ENCODE data around the gene PTPRN2.
"Not testable (repeated sequence)": the region's sequence is repeated elsewhere in the genome, so short reads cannot be mapped to it uniquely, and the experiment has no call there.

PTPRN2 gene

GRCh38 chr7:157499121-157499834, 1088.3 kb downstream of the PTPRN2 start:
- no peak for DNase-seq

- DNase-seq, result no peak
Measured at GRCh38 chr7:157498657-157499056, 1089.0 kb downstream of the PTPRN2 start.

GRCh38 chr7:157497744-157498651, 1089.6 kb downstream of the PTPRN2 start:
- no peak for DNase-seq

GRCh38 chr7:157497367-157497743, 1090.3 kb downstream of the PTPRN2 start:
- DNase-seq, result no peak

- DNase-seq, result no peak
Measured at GRCh38 chr7:157496416-157497275, 1091.0 kb downstream of the PTPRN2 start.

GRCh38 chr7:157495594-157495993, 1092.0 kb downstream of the PTPRN2 start:
- DNase-seq, result no peak

- no peak for DNase-seq
Measured at GRCh38 chr7:157495177-157495553, 1092.5 kb downstream of the PTPRN2 start.

- DNase-seq, result no peak
Measured at GRCh38 chr7:157494506-157495176, 1093.0 kb downstream of the PTPRN2 start.

- DNase-seq, result no peak
Measured at GRCh38 chr7:157493776-157494175, 1093.8 kb downstream of the PTPRN2 start.

GRCh38 chr7:157493017-157493416, 1094.6 kb downstream of the PTPRN2 start:
- no peak for DNase-seq

- DNase-seq, result no peak
Measured at GRCh38 chr7:157490465-157490912, 1097.1 kb downstream of the PTPRN2 start.

GRCh38 chr7:157489870-157490269, 1097.8 kb downstream of the PTPRN2 start:
- not testable (repeated sequence) for DNase-seq
